Hematopoietic multipotent progenitor cell treated with erythropoietin and hydrocortisone succinate and interleukin-3 and kit ligand, for 8 days (in vitro differentiated cells): ENCODE results near the gene THG1L.

Experiments
- DNase-seq: peaks from one replicate; pipeline ENCODE4 v3.0.0-alpha.2; 2015

Gene THG1L

DNA sequence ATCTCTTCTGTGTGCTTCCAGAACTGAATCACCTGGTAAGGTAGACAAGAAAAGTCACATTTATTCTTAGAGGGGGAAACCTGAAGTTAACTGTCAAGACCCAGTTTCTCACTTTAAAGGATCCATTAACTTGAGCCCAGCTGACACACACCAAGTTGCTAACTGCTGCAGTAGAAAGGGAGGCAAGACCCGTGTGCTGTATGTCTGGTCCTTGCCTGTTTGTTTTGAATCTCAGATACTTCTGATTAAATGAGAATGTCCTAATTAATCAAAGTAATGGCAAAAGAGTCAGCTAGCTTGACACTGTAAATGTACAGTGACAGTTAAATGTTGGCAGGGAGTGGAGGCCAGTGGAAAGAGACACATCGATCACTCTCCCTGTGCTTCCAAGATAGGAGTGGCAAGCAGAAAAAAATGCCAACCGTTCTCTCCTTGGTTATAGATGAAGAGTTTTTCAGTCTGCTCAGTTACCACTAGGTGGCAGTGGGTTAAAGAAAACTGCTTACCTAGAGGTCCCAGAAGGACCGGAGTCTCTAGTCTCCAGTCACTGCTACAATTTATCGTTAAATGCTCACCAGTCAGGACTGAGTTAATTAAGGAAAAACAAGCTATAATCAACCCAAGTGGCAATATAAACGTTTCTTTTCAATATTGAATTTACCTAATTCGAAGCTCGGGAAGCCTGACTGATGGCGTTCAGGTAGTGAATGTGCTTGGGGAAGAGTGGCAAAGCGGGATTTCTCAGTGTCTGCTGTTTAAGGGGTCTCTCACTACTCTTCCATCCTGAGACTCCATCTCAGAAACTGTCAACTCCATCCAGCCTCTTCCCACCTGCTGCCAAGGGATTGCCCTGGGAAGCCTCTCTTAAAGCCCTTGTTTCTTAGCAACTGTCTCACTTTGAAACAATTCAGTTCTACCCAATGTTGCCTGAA is 30.7 kb downstream of the THG1L start:
- DNase-seq = peak; percentile 74

DNA sequence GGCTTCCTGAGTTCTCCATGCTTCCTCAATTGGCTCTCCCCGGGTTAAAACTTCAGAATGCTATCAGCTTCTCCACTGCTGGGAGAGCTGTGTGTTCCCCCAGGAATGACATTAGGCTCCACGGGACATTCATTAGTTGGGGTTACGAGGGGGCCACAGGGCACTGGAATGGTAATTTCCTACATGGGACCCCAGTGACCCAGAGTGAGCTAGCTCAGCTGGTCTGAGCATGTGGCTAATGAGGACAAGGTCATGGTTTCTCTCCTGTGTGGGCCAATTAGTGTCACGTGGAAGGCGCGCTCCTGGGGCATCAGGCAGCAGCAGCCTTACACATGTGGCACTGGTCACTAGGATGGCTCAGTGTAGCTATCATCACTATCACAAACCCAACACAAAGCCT is 33.3 kb downstream of the THG1L start:
- no peak for DNase-seq

DNA sequence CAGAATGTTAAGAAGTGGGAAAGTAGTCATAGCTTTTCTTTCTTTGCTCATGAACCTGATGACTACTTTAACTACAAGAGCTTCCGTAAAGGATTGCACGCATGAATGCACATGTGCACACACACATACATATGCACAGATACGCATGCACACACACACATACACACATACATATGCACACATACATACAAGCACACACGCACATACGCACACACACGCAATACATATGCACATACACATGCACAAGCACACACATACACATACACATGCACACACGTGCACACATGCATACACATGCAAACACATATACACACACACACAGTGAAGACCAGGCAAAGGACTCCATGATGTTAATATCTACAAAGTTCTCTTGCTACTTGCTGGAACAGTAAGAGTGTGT is 35.2 kb downstream of the THG1L start:
- DNase-seq = no peak

DNA sequence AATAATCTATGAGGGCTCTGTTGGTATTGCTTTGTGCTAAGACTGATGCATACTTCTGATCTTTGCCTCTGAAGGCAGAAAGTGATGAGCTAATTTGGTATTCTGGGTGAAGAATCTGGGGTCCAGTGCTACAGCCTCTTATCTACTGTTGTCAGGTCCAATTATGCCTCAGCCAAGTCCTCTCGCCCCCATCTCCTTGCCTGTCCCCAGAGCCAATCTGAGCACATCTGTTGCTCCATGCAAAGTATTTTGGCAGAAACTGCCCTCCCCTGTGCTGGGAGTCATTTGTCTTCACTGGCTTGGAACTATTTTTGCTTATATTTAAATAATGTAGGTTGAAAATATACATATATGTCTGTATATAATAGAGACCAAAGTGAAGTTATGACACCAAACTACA is 35.7 kb downstream of the THG1L start:
- DNase-seq = peak; percentile 16

DNA sequence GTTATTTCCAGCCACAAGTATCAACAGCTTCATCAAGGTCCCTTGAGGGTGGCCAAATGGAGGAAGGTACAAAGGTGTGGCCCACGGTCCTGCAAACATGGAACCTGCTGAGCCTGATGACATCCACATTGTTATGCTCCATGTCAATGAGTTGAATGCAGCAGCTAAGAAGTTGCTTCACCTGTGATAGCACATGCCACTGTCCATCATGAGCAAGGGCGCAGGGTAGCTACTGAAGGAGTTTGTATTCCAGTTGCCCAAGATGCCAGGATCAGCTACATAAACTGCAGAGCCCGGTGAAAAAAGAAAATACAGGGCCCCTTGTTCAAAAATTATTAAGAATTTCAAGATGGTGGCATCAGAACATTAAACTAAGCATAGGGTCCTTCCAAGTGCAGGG is 36.5 kb downstream of the THG1L start:
- DNase-seq = no peak

DNA sequence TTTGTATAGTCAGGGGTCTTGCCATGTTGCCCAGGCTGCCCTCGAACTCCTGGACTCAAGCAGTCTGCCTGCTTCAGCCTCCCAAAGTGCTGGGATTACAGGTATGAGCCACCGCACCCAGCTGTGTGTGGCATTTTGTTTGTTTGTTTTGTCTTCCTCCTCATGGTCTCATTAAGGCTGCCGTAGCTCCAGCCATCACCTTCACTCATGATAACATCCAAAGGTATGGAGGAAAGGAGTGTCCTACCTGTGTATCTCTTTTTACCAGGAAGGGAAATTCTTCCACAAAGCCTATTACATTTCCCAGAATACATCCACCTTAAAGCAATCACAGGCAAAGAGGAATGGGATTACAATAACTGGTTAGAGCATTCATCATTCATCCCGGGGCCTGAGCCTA is 39.4 kb downstream of the THG1L start:
- no peak for DNase-seq

DNA sequence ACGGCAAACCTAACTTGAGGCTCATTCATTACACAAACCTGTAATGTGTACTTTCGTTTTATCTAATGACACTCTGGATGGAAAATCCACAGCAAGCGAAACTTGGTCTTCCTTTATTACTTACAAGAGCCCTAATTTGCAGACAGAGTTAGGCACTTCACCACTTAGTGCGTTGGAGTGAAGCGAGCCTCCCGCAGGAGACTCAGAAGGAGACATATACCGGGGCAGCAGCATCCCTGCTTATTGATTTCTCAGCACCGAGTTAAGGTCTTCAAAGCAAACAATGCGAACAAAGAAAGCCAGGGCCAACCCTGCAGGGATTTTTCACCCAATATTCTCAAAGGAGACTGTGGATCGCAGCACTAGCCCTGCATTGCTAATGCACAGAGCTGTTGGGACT is 40.9 kb downstream of the THG1L start:
- no peak for DNase-seq

DNA sequence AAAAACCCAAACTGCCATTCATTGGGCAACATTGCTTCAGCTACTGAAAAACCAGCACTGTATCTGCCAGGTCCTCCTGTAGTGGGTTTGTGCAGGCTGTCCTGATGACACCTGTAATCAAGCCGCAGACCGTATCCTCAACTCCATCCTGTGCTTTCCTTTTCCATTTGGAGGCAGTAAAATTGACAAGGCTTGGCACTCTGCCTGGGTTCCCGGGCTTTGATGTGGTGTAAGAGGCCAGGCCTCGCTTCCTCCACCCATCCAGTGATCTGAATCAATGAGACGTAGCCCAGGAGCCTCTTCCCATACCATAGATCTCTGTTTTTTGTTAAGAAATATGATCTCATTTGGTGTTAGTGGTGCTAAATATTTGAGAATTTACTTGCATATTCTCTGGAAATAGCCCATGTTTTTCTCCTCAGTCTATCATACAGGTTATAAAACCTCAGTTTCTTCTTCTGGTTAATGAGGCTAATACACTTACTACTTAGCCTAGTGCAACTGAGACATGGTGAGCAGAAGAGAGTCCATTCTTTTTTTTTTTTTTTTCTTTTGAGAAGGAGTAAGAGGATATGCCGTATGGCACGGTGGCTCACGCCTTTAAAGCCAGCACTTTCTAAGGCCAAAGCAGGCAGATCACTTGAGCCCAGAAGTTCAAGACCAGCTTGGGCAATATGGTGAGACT is 47.0 kb downstream of the THG1L start:
- no peak for DNase-seq

DNA sequence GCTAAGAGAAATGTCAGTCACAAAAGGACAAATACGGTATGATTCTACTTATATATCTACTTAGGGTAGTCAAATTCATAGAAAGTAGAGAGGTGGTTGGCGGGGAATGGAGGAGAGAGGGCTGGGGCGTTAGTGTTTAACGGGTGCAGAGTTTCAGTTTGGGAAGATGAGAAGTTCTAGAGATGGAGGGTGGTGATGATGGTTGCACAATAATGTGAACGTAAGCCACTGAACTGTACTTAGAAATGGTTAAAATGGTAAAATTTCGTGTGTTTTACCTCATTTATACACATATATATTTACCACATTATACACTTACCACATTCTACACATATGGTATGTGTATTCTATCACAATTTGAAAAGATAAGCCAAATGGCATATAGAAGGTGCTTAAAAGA is 48.0 kb downstream of the THG1L start:
- no peak for DNase-seq

DNA sequence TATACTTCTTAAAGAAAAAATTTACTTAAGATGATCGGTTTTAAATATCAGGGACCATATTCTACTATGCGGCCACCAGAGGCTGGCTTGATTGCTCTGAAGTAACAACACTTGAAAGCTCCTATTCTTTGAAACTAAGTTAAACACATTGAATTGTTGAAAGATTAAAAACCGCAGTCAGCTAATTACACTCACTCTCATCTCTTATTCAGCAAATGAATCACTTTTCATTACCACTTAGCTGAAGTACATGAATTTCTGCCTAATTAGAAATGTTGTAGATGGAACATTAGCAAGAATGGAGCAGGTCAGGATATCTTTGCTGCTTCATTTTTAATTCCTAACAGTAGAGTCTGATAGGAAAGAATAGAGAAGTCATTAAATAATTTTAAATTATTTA is 54.6 kb downstream of the THG1L start:
- no peak for DNase-seq
